ENCODE measurements around the gene EFNA2. TPM values are rescaled to one million over a fixed set of nuclear protein-coding genes. Genes with fewer than 3 reads are reported as not detected.

The EFNA2 gene
- total RNA-seq, 1 experiment from 2014 or later: 14.3 TPM

GRCh38 chr19:1265615-1266128 is 20.0 kb upstream of the EFNA2 start:
- H3K56ac ChIP-seq (ENCODE audit: insufficient read length, low read depth, low read length): no peak overlapping the region
- no peak overlapping the region for H2AFZ ChIP-seq (ENCODE audit: low read length)
- H3K9me3 ChIP-seq (ENCODE audit: control insufficient read depth, low read depth, low read length): no peaks in the 10 kb centered on the region
- H4K8ac ChIP-seq (replicated peaks; ENCODE audit: insufficient read length, low read depth, low read length): no peak overlapping the region
- Mint-ChIP-seq H3K4me3 (peak overlapping the region; percentile 56 to 72), H3K4me1 (peaks cover 54 to 59% of the 10 kb centered on the region in 2 experiments), H3K27me3 (ENCODE audit: low read depth) (peaks cover 13% of the 10 kb centered on the region), H3K27ac (peak overlapping the region in 2 of 3 experiments; percentile 55 to 98; a peak in 3 of 7 replicates), H3K9me3 (no peaks in the 10 kb centered on the region; a peak in 1 of 5 replicates), H3K36me3 (ENCODE audit: insufficient read depth in 1 of 3, low read depth in 3 of 3) (peaks cover 5 to 22% (median 8%) of the 10 kb centered on the region in 3 experiments)
- no peaks in the 10 kb centered on the region for H4K20me1 ChIP-seq (ENCODE audit: control insufficient read depth, insufficient read depth, insufficient read length)
- H3K23me2 ChIP-seq (ENCODE audit: insufficient read length, low read depth, low read length, poor library complexity, severe bottlenecking): peaks cover 30% of the 10 kb centered on the region
- H2BK15ac ChIP-seq (ENCODE audit: low read depth, low read length): no peak overlapping the region
- TF ChIP-seq CTCF (conservative IDR thresholded peaks at IDR 0.05): no peak
- no peak overlapping the region for H2AK5ac ChIP-seq (ENCODE audit: insufficient read length, low read length)
- WGBS (ENCODE audit: extremely low coverage, insufficient read length, low lambda C conversion rate): no CpG with 5 or more reads among the region's 28 CpGs
- H3K27me3 ChIP-seq (ENCODE audit: insufficient read depth, low read length): no peaks in the 10 kb centered on the region
- H2BK5ac ChIP-seq (ENCODE audit: insufficient read length, low read length): no peak overlapping the region
- H3K4ac ChIP-seq (ENCODE audit: low read depth, low read length): no peak overlapping the region
- no peak overlapping the region for H4K91ac ChIP-seq (ENCODE audit: insufficient read length, low read depth, low read length)
- H2BK20ac ChIP-seq (ENCODE audit: low read depth, low read length, poor library complexity, severe bottlenecking): no peak overlapping the region
- no peak overlapping the region for H4K5ac ChIP-seq (ENCODE audit: insufficient read length, low read depth, low read length)
- H3T11ph ChIP-seq (ENCODE audit: low read length): no peak overlapping the region
- no peak overlapping the region for H3K27ac ChIP-seq (ENCODE audit: insufficient read length, low read depth, low read length)
- no peak overlapping the region for H2BK12ac ChIP-seq (ENCODE audit: insufficient read length, low read depth, low read length)
- peak overlapping the region; percentile 23 for H3K18ac ChIP-seq (ENCODE audit: insufficient read length, low read depth, low read length)
- peak overlapping the region; percentile 45 for H3K4me2 ChIP-seq (ENCODE audit: insufficient read depth, insufficient read length, low read length)
- no peak overlapping the region for H3K14ac ChIP-seq (ENCODE audit: insufficient read depth, low read length)
- peaks cover 4% of the 10 kb centered on the region; the same call in 1 of the 2 replicates for H3K4me1 ChIP-seq (ENCODE audit: insufficient read depth, low read length)
- no peaks in the 10 kb centered on the region for H3K79me1 ChIP-seq (ENCODE audit: insufficient read depth, low read depth, low read length, poor library complexity, severe bottlenecking)
- H3K23ac ChIP-seq (ENCODE audit: insufficient read length, low read depth, low read length): no peak overlapping the region
- H2BK120ac ChIP-seq (ENCODE audit: low read depth, low read length, poor library complexity, severe bottlenecking): no peak overlapping the region
- peaks cover 4% of the 10 kb centered on the region; the same call in 1 of the 2 replicates for H3K79me2 ChIP-seq (ENCODE audit: insufficient read depth, low read length)
- DNase-seq: no peak
- no peak overlapping the region for H3K9ac ChIP-seq (ENCODE audit: extremely low read depth, insufficient read length, low read length)
